Measurements from ENCODE around the gene SELP.

DNA sequence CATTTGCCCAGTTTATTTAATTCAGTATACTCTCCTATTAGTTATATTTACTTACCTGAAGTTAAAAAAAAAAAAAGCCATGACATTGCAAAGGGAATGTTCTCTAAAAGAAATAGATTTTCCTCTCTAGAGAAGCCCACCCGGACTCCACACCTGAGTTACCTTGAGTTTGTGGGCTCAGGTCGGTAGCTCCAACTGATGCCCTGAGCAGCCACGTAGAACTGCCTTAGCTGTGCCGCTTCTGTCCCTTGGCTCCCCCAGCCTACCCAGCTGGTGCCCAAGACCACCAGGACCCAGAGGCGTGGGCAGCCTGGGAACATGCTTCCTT lies 43.9 kb downstream of the SELP start:
- TF ChIP-seq CTCF (IDR thresholded peaks at IDR 0.05) (no peak), ZFX (IDR thresholded peaks at IDR 0.05; ENCODE audit: borderline replicate concordance) (no peak)
